ENCODE results near the gene CDC14B.

- TF ChIP-seq CTCF (IDR thresholded peaks at IDR 0.05) (no peak), POLR2A (IDR thresholded peaks at IDR 0.05) (no peak)
Observed at GRCh38 chr9:96453625-96454024, 166.0 kb downstream of the CDC14B start.

All from lower leg skin (tissue), 3 donors.